HFF-Myc (cell line): ENCODE measurements around the gene GKN2.
A peak's percentile ranks its signal among the peaks of the same experiment; 100 is the strongest.

Experiments
- DNase-seq: peaks from one replicate; pipeline ENCODE4 v3.0.0-alpha.2; 2011; ENCODE audit warnings: low read depth; ENCODE audit errors: extremely low read depth
- H3K4me3 ChIP-seq: replicated peaks from 2 replicates; pipeline ENCODE4 v1.5.1; 2011; ENCODE audit warnings: low read depth, mild to moderate bottlenecking, control low read depth, low read length
- CTCF ChIP-seq: IDR thresholded peaks from 2 replicates; pipeline ENCODE4 v1.5.1; 2012; ENCODE audit warnings: mild to moderate bottlenecking, low read depth, low read length, control low read depth; ENCODE audit errors: missing control alignments

GKN2 gene

GRCh38 chr2:68911246-68911645 lies 41.4 kb downstream of the GKN2 start:
- no peak for TF ChIP-seq CTCF
- DNase-seq = no peak
- no peak overlapping the region for H3K4me3 ChIP-seq

- TF ChIP-seq CTCF = peak; percentile 90
- DNase-seq = peak; percentile 64
- no peak overlapping the region for H3K4me3 ChIP-seq
Measured at GRCh38 chr2:68909793-68910674, 42.7 kb downstream of the GKN2 start.

- peak; percentile 85 for DNase-seq
- no peak overlapping the region for H3K4me3 ChIP-seq
- TF ChIP-seq CTCF = no peak
Measured at GRCh38 chr2:68908392-68908970, 44.2 kb downstream of the GKN2 start.

DNA sequence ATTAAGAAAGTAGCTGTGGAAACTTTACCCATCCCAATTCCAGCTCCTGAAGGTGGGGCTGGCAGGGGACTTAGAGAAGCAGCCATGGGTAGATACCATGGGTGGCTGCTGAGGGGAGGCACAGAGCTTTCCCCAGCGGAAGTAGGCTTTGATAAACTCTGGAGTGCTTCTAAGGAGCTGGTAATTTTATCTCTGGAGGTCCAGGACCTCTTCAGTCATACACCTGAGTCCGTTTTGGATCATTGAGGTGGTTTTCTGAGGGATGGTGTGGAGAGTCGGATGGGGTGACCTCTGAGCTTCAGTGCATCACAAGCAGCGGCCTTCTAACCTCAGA lies 44.8 kb downstream of the GKN2 start:
- H3K4me3 ChIP-seq = no peak overlapping the region
- DNase-seq = no peak
- TF ChIP-seq CTCF = no peak

DNA sequence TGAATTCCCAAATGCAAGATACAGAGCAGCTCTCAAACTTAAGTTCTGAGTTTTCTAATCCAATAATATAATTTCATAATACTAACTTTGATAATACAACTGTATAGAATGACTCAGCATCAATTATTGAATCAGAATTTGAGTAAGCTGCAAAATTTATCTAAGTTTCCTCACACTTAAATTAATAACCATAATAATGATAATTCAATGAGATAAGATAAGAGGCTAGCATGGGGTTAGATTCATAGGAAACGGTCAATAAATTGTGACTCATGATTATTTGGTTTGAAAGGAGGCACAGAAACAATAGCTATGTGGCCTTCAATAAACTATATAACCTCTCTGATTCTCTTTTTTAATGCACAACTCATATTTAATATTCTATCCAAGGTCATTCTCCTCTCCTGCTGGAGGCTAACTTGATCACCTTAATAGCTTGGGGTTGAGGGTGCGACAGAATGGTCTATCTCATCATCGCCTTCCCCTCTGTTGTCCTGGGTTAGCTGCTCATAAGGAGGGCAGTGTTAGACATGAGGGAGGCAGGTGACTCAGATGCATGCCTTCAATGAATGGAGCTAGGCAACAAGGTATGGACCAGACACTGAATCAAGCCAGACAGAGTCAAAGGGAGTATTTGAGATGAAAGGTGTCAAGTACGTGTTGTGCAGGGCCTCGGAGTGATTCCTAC lies 45.3 kb downstream of the GKN2 start:
- no peak overlapping the region for H3K4me3 ChIP-seq

GRCh38 chr2:68906716-68907115 lies 46.0 kb downstream of the GKN2 start:
- no peak for TF ChIP-seq CTCF
- no peak overlapping the region for H3K4me3 ChIP-seq
- no peak for DNase-seq

More for the DNA sequence above, 45.3 kb downstream of the GKN2 start:
- TF ChIP-seq CTCF = no peak
- no peak for DNase-seq
